Adrenal gland (tissue), 12 donors: ENCODE results near the gene HIP1R. TPM values are rescaled to one million over a fixed set of nuclear protein-coding genes. Genes with fewer than 3 reads are reported as not detected.

Source experiments
- DNase-seq, 7 donors: peaks; one replicate each; pipeline ENCODE4 v3.0.0-alpha.2; 2019 to 2020
- H3K27ac ChIP-seq, 5 donors: fragments of 200-600 bp; sonication (generic) in 4 of 5; 1 replicate in 3 of 5; 2 replicates in 2 of 5; pipeline versions ENCODE4 v1.5.1 to v1.8.0; 2016 to 2020; ENCODE audit warnings: mild to moderate bottlenecking in 1 of 5
- H3K27me3 ChIP-seq: fragments of 200-600 bp; 2 replicates; pipeline ENCODE4 v1.8.0; 2021
- H3K36me3 ChIP-seq, 2 donors: fragments of 200-600 bp; replicated peaks in 1 of 2; 1 replicate in 1 of 2; 2 replicates in 1 of 2; pipeline versions ENCODE4 v1.5.1 to v1.8.0; 2018 to 2022
- H3K4me1 ChIP-seq, 2 donors: fragments of 200-600 bp; replicated peaks in 1 of 2; 1 replicate in 1 of 2; 2 replicates in 1 of 2; pipeline versions ENCODE4 v1.5.1 to v1.8.0; 2018 to 2021
- H3K4me3 ChIP-seq, 4 donors: fragments of 200-600 bp; sonication (generic) in 3 of 4; one replicate each; pipeline ENCODE4 v1.5.1; 2016 to 2018
- H3K9me3 ChIP-seq, 3 donors: fragments of 200-600 bp; sonication (generic) in 1 of 3; replicated peaks in 1 of 3; 1 replicate in 2 of 3; 2 replicates in 1 of 3; pipeline versions ENCODE4 v1.5.1 to v1.8.0; 2016 to 2021
- POLR2A ChIP-seq, 2 donors: fragments of 450-650 bp; IDR thresholded peaks; one replicate each; pipeline ENCODE4 v1.6.1; 2017; ENCODE audit warnings: antibody characterized with exemption in 2 of 2, mild to moderate bottlenecking in 2 of 2, moderate library complexity in 1 of 2
- WGBS, 4 donors: extraction: QIAGEN DNeasy Blood & Tissue Kit in 2 of 4; methylation state at CpG; one replicate each; pipeline versions ENCODE4 v1.1.5 to v1.1.7; 2013 to 2017; 5-methylcytosine and 5-hydroxymethylcytosine counted together
- intact Hi-C, 2 donors: fragments of 100-400 bp; cut with DNase I; formaldehyde crosslinking; loops; one replicate each; pipeline versions ENCODE4 v1.14.1 to v1.15.0; 2022 to 2023
- polyA plus RNA-seq, 3 donors: library from polyadenylated mRNA; stranded (reverse); fragments of 200-250 nt in 2 of 3; fragments of 350-450 nt in 1 of 3; fragmentation: Illumina TruSeq in 1 of 3; extraction: RNeasy Lipid Tissue Mini Kit (QIAGEN cat#74804) in 1 of 3; gene quantifications; one replicate each; pipeline ENCODE4 v1.2.3, GENCODE V29; 2013 to 2014
- total RNA-seq, 9 donors: library from RNA; depleted of rRNA in 4 of 9; stranded (reverse); fragments of >200 nt in 4 of 9; fragments of 120-200 nt in 1 of 9; fragmentation: NEBNext Ultra II Directional in 1 of 9; extraction: Animal tissue kit (Norgen Biotek cat#: 25700) in 1 of 9; gene quantifications; one replicate each; pipeline versions ENCODE4 v1.1.0 to v1.2.4, GENCODE V29; 2013 to 2023
- TF ChIP-seq, protein P1 (sequence below), 6 experiments: fragments of 450-650 bp in 4 of 6; fragments of 200-600 bp in 2 of 6; sonication (generic) in 1 of 6; IDR thresholded peaks; 1 replicate in 5 of 6; 2 replicates in 1 of 6; pipeline versions ENCODE4 v1.5.1 to v1.8.0; 2016 to 2021; ENCODE audit warnings: antibody characterized with exemption in 6 of 6, mild to moderate bottlenecking in 2 of 6, moderate library complexity in 1 of 6
- donor health status: healthy with polysubstance abuse.
- donor health status: Bipolar disorder and iron deficiency.
- donor health status: DM: yes; HTN: yes; CAD: no.
- donor health status: DM: no; HTN: no; CAD: no.
- donor health status: DM: no; HTN: no; CAD: no.
- donor health status: DM: yes; HTN: yes; CAD: no.

The HIP1R gene
- total and polyA plus RNA-seq, 12 donors: 21.6 to 107 (median 41.3) TPM

DNA sequence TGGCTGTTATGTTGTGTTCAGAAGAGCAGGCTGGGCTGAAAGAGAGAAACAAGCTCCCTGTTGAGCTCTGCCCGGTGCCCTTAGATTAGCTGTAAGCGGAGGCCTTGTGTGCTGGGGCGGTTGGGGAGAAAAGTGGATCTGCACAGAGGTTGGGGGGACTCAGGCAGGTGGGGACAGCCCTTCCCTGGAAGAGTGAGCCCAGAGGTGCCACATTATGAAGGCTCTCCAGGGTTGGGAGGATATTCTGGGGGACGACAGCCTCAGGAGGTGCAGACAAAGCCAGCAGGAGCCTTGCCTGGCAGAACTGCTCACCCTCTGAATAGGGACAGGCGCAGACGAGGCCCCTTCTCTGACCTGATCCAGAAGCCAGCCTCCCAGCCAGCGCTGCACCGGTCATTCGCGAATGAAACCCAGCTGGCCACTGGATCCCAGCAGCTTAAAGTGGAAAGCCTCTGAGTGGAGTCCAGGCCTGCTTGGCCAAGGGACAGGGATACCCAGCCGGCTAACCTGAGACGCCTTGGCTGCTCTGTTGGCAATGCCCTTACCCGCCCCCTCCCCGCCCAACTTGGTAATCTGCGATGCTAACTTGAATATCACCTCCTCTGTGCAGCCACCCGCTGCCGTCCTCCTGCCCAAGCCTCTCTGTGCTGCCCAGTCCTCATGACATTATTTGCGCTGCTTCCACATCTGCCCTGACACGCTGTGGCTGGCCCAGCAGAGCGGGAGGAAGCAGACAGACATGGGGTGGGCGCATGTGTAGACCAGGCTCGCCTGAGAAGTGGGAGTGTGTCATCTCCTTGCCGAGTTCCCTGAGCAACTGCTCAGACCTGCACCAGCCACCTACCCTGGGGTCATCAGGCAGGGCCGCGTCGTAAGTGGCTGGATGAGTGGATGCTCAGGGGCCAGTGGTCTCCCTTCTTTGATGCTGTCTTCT is 5.6 kb downstream of the HIP1R start:
- no peak overlapping the region for H3K4me3 ChIP-seq
- H3K27ac ChIP-seq: peak overlapping the region; percentile 81 to 98 (median 96)
- DNase-seq: peak in 3 of 7 donors; percentile 36 to 51 (median 45)

DNA sequence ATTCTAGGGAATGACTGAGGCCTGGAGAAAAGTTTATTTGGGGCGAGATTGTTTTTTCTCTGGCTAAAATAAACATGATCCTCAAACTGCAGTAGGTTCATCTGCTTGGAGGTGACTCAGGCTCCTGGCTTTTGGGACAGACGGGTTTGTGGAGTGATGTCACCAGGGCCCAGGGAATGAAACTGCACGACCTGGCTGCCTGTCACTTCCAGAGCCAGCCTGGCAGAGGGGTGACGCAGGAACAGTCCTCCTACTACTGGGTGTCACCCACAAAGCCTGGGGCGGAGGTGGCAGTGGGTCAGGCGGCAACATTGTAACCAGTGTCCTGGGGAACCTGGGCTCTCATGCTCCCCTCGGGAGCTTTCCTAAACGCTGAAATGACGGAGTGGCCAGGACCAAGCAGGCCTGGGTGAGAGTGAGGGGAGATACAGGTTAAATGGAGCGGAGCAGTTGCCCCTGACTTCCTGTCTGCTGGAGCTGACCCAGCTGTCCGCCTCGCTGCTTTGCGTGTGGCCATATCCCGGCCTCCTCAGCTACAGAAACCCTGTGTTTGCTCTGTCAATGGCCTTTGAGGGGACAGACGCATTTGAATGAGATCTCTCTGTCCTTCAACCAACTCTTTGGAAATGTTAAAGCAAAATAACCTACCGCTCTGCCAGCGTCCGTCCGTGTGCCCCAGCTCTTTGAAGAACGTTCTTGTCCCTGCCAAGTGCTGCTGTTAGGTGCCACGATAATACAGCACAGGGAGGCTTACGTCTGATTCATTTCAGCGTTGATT is 6.5 kb downstream of the HIP1R start:
- H3K27ac ChIP-seq: peak overlapping the region; percentile 87 to 98 (median 96)
- H3K4me1 ChIP-seq: peaks cover 35 to 41% of the 10 kb centered on the region in 2 donors
- 39 to 48% (median 43%) methylated on average over 18 to 23 of the region's 23 CpGs for WGBS, 4 donors

More for the DNA sequence above, 5.6 kb downstream of the HIP1R start:
- Histone ChIP-seq H3K9me3 (no peaks in the 10 kb centered on the region), H3K36me3 (no peaks in the 10 kb centered on the region), H3K27me3 (no peaks in the 10 kb centered on the region), H3K4me1 (peaks cover 41% of the 10 kb centered on the region in 2 donors)
- TF ChIP-seq POLR2A (IDR thresholded peaks at IDR 0.05): no peak
- TF ChIP-seq, protein P1, sequence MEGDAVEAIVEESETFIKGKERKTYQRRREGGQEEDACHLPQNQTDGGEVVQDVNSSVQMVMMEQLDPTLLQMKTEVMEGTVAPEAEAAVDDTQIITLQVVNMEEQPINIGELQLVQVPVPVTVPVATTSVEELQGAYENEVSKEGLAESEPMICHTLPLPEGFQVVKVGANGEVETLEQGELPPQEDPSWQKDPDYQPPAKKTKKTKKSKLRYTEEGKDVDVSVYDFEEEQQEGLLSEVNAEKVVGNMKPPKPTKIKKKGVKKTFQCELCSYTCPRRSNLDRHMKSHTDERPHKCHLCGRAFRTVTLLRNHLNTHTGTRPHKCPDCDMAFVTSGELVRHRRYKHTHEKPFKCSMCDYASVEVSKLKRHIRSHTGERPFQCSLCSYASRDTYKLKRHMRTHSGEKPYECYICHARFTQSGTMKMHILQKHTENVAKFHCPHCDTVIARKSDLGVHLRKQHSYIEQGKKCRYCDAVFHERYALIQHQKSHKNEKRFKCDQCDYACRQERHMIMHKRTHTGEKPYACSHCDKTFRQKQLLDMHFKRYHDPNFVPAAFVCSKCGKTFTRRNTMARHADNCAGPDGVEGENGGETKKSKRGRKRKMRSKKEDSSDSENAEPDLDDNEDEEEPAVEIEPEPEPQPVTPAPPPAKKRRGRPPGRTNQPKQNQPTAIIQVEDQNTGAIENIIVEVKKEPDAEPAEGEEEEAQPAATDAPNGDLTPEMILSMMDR (IDR thresholded peaks at IDR 0.05): no peak
- WGBS, 4 donors: 79 to 93% (median 82%) methylated on average over 13 to 26 of the region's 26 CpGs
- intact Hi-C loops: no loop called here

DNA sequence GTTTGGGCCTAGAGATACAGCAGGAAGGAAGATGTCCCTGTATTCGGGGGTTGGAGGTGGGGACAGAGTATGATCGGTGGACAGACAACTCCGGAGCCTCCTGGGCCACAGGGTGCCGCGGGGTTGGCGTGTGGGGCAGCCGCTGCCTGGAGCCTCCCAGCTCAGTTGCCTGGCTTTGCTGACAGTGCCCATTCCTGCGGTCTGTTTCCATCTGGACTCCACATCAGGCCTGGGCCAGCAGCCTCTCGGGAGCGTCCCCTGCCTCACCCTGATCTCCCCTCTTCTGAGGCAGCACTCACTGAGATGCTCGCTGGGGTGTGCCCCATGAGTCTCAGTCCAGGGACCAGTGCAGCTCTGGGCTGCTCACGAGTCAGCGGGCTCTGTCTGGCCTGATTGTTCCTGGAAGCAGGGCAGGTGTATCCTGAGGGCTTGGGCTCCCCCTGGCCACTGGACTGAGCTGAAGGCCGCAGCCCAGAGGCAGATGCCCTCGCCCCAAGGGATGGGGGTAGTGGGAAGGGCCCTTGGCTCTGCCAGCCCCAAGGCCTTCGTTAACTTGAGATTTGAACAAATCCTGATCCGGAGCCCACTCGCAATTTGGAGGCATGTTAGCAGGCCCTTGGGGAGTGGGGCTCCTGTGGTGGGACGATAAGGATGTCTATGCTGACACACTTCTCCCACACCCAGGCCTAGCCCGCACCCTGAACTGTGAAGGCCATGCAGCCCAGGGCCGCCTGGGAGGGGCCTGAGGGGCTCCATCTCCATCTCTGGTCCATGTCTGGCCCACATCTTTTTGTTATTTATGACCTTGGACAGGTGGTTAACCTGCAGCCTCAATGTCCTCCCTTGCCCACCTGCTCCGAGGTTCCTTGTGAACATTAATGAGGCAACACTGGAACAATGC is 7.5 kb downstream of the HIP1R start:
- no peaks in the 10 kb centered on the region for H3K9me3 ChIP-seq
- H3K4me3 ChIP-seq: no peak overlapping the region
- TF ChIP-seq, protein P1 (IDR thresholded peaks at IDR 0.05): no peak
- TF ChIP-seq POLR2A (IDR thresholded peaks at IDR 0.05): no peak
- H3K27me3 ChIP-seq: no peaks in the 10 kb centered on the region
- WGBS, 4 donors: 61 to 77% (median 69%) methylated on average over 18 to 22 of the region's 22 CpGs
- DNase-seq: peak in 3 of 7 donors; percentile 31 to 49 (median 31)
- peak overlapping the region; percentile 87 to 98 (median 96) for H3K27ac ChIP-seq
- no peaks in the 10 kb centered on the region for H3K36me3 ChIP-seq
- peaks cover 28 to 34% of the 10 kb centered on the region in 2 donors for H3K4me1 ChIP-seq
- intact Hi-C loops: no loop called here

More for the DNA sequence above, 6.5 kb downstream of the HIP1R start:
- Histone ChIP-seq H3K4me3 (no peak overlapping the region), H3K9me3 (no peaks in the 10 kb centered on the region), H3K36me3 (no peaks in the 10 kb centered on the region), H3K27me3 (no peaks in the 10 kb centered on the region)
- TF ChIP-seq, protein P1 (IDR thresholded peaks at IDR 0.05): no peak
- peak in 1 of 2 donors; percentile 87 for TF ChIP-seq POLR2A (IDR thresholded peaks at IDR 0.05)
- DNase-seq: peak; percentile 83 to 95 (median 92)
- intact Hi-C loops: no loop called here
